Coronary artery (tissue), 2 donors: ENCODE measurements around the gene ISM2.

Source experiments
- DNase-seq: peaks from one replicate; pipeline ENCODE4 v3.0.0-alpha.2; 2017; ENCODE audit warnings: low spot score
- H3K27ac ChIP-seq, 2 donors: fragments of 200-600 bp; sonication (generic); one replicate each; pipeline ENCODE4 v1.5.1; 2016 to 2019
- H3K4me3 ChIP-seq: fragments of 200-600 bp; sonication (generic); 2 replicates; pipeline ENCODE4 v1.5.1; 2016; ENCODE audit warnings: mild to moderate bottlenecking, moderate library complexity
- TF ChIP-seq, protein P1 (sequence below): fragments of 200-600 bp; sonication (generic); IDR thresholded peaks from one replicate; pipeline ENCODE4 v1.5.1; 2019; ENCODE audit warnings: antibody characterized with exemption

The ISM2 gene

DNA sequence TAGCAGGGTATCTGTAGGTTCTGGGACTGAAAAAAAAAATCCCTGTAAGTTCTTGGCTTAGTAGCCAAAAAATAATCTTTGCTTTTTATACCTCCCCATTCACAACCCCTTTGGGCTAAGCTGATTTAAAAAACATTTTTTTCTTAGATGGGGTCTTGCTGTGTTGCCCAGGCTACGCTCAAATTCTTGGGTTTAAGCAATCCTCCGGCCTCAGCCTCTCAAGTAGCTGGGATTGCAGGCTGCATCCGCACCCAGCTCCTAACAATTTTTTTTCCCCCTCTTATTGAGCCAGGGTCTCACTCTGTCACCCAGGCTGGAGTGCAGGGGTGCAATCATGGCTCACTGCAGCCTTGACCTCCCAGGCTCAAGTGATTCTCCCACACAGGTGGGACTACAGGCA is 9.1 kb upstream of the ISM2 start:
- DNase-seq, result no peak
- Histone ChIP-seq H3K4me3 (no peak overlapping the region), H3K27ac (no peak overlapping the region)
- TF ChIP-seq, protein P1, sequence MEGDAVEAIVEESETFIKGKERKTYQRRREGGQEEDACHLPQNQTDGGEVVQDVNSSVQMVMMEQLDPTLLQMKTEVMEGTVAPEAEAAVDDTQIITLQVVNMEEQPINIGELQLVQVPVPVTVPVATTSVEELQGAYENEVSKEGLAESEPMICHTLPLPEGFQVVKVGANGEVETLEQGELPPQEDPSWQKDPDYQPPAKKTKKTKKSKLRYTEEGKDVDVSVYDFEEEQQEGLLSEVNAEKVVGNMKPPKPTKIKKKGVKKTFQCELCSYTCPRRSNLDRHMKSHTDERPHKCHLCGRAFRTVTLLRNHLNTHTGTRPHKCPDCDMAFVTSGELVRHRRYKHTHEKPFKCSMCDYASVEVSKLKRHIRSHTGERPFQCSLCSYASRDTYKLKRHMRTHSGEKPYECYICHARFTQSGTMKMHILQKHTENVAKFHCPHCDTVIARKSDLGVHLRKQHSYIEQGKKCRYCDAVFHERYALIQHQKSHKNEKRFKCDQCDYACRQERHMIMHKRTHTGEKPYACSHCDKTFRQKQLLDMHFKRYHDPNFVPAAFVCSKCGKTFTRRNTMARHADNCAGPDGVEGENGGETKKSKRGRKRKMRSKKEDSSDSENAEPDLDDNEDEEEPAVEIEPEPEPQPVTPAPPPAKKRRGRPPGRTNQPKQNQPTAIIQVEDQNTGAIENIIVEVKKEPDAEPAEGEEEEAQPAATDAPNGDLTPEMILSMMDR, result no peak

DNA sequence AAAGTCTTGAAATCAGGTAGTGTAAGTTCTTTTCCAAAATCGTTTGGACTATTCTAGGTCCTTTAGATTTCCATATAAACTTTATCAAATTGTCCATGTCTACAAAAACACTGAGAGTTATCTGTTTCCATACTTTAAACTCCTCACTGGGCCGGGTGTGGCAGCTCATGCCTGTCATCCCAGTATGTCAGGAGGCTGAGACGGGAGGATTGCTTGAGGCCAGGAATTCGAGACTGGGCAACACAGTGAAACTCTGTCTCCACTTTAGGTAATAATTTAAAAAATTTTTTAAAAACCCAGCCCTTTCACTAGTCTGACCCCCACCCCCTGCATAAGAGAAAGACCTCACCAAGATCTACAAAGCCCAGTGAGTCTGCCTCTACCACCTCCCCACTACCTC is 6.4 kb upstream of the ISM2 start:
- TF ChIP-seq, protein P1, result no peak
- H3K27ac ChIP-seq, result no peak overlapping the region
- no peak for DNase-seq
- no peak overlapping the region for H3K4me3 ChIP-seq

DNA sequence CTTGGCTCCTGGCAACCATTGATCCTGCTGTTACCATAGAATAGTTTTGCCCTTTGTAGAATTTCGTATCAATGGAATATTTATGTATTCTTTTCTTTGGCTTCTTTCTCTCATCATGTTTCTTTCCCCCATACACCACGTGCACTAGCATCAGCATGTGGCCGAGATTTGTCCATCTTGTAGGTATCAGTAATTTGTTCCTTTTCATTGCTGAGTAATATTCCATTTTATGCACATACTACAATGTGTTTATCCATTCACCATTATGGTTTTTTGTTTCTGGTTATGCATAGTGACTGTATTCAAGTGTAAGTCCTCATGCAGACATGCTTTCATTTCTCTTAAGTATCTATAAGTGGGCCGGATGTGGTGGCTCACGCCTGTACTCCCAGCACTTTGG is 4.5 kb upstream of the ISM2 start:
- DNase-seq, result no peak
- Histone ChIP-seq H3K27ac (no peak overlapping the region), H3K4me3 (no peak overlapping the region)
- TF ChIP-seq, protein P1, result no peak

DNA sequence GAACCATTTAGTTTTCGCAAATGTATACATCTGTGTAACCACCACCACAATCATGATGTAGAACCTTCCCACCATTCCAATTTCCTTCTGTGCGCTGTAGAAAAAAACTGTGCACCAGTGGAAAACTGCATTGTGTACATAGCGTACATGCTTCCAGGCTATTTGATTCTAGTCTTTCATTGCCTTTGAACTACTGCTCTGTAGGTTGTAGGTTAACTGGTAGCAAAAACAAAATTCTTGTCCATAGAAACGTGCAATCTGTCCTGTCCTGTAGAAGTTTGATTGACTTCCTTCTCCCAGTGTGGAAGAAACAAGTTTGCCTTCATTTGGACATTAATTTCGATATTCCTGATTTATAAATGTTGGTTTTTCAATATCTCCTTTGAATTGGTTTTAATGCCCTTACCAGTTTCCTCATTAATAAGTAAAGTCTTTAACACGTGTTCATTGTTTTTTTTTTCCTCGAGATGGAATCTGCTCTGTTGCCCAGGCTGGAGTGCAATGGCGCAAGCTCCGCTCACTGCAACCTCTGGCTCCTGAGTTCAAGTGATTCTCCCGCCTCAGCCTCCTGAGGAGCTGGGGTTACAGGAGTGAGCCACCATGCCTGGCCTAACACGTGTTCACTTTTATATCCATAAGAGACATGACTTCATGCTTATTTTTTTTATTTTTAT is 3.6 kb upstream of the ISM2 start:
- TF ChIP-seq, protein P1, result no peak
- Histone ChIP-seq H3K4me3 (no peak overlapping the region), H3K27ac (no peak overlapping the region)
- no peak for DNase-seq

DNA sequence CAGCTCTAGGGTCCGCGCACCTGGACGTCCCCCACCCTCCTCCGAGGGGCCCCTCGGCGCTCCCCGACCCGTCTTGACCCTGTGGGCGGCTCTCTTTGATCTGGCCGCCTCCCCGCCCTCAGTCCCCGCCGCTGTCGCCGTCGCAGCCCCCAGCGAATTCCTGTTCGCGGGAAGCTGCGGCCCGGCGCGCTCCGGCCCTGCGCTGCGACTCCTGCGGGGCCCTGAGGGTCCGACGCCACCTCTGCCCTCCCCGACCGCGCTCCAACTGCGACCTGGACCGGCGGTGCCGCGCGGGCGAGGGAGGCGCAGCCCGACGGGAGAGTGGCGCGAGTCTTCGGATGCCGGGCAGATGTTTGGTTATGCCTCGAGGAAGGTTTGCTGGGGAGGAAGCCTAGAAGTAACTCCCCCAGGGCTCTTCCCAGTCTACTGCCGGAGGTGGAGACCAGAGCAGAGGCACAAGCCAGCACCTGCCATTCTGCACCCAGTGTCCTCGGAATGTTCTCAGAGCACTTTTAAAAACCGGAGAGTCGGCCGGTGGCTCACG is 440 bp upstream of the ISM2 start:
- DNase-seq, result no peak
- TF ChIP-seq, protein P1, result no peak
- H3K4me3 ChIP-seq, result peak overlapping the region; percentile 75
- H3K27ac ChIP-seq, result no peak overlapping the region

DNA sequence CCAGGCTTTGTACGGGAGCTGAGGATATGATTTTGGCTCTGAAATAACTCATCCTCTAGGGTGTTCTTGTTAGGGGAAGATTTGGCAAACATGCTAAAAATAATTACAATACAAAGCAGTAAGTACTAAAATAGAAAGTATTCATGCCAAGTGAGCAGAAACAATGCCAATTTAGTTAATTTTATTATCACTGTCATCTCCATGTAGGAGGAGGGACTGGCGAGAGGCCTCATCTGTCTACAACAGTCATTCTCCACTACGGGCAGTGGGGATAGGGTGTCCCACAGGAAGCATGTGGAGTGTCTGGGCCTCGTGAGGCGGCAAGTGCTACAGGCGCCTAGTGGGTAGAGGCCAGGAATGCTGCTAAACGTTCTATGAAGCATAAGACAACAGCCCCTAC is 3.3 kb downstream of the ISM2 start:
- no peak for DNase-seq
- no peak overlapping the region for H3K4me3 ChIP-seq
- TF ChIP-seq, protein P1, result no peak
- no peak overlapping the region for H3K27ac ChIP-seq

DNA sequence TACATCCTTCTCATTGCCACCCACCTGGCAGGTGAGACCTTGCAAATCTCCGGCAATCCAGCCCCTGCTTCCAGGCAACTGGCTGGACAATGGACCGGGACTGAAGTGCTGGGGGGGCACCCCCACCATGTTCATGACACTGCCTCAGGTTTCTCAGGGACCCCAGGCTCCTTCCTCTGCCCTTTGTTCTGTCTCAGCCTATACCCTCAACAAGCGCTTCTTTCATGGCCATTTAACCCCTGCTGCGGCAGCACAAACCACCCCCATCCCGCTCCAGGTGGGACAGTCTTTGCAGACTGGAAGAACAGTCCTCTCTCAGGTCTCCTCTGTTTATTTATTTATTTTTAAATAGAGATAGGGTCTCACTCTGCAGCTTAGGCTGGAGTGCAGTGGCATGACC is 7.6 kb downstream of the ISM2 start:
- DNase-seq, result no peak
- TF ChIP-seq, protein P1, result no peak
- Histone ChIP-seq H3K27ac (no peak overlapping the region), H3K4me3 (no peak overlapping the region)
